Mesenteric fat pad (tissue), 1 donor: Measurements from ENCODE around the gene RSPH6A. TPM values are rescaled to one million over a fixed set of nuclear protein-coding genes. Genes with fewer than 3 reads are reported as not detected.
A peak's percentile ranks its signal among the peaks of the same experiment; 100 is the strongest.

ENCODE experiments used
- DNase-seq: peaks from one replicate; pipeline ENCODE4 v3.0.0-alpha.2; 2020; ENCODE audit warnings: low spot score
- long read RNA-seq: library from polyadenylated mRNA; unstranded; transcript quantifications from one replicate; pipeline ENCODE4 v2.0.0, GENCODE V29; 2020
- total RNA-seq: library from RNA; stranded (reverse); fragmentation: NEBNext Ultra II Directional; extraction: Animal tissue kit (Norgen Biotek cat#: 25700); gene quantifications from one replicate; pipeline ENCODE4 v1.2.1, GENCODE V29; 2021
- donor health status: DM: yes; HTN: yes; CAD: no.

The RSPH6A gene
- not detected for total RNA-seq
- long read RNA-seq, result 0 reads

GRCh38 chr19:45814851-45815480 is at the start of gene RSPH6A:
TSS of gene RSPH6A (minus strand) at chr19:45815308. CDS start at chr19:45815176, 132 bp downstream.
- DNase-seq, result no peak

- no peak for DNase-seq
Measured at GRCh38 chr19:45864629-45865082, 49.5 kb upstream of the RSPH6A start.

- DNase-seq, result no peak
Measured at GRCh38 chr19:45863840-45864628, 48.9 kb upstream of the RSPH6A start, which contains the start of gene FOXA3. TSS of gene FOXA3 (plus strand) at chr19:45864326. CDS start at chr19:45864457, 131 bp downstream.

- no peak for DNase-seq
Measured at GRCh38 chr19:45863335-45863839, 48.3 kb upstream of the RSPH6A start.

- peak; percentile 99 for DNase-seq
Measured at GRCh38 chr19:45862564-45863334, 47.6 kb upstream of the RSPH6A start, which contains the start of gene SYMPK. TSS of gene SYMPK (minus strand) at chr19:45863147. CDS start at chr19:45854495, 8,652 bp downstream.

- DNase-seq, result no peak
Measured at GRCh38 chr19:45862271-45862563, 47.1 kb upstream of the RSPH6A start.

GRCh38 chr19:45860359-45861259 is 45.5 kb upstream of the RSPH6A start:
- DNase-seq, result no peak

GRCh38 chr19:45854167-45854778 is 39.2 kb upstream of the RSPH6A start:
- DNase-seq, result no peak

GRCh38 chr19:45852983-45853382 is 37.9 kb upstream of the RSPH6A start:
- DNase-seq, result no peak

- DNase-seq, result no peak
Measured at GRCh38 chr19:45852145-45852750, 37.1 kb upstream of the RSPH6A start.

- no peak for DNase-seq
Measured at GRCh38 chr19:45848922-45849321, 33.8 kb upstream of the RSPH6A start.

- no peak for DNase-seq
Measured at GRCh38 chr19:45847663-45848062, 32.6 kb upstream of the RSPH6A start.

- no peak for DNase-seq
Measured at GRCh38 chr19:45842198-45842597, 27.1 kb upstream of the RSPH6A start.

- no peak for DNase-seq
Measured at GRCh38 chr19:45834970-45835369, 19.9 kb upstream of the RSPH6A start.

- no peak for DNase-seq
Measured at GRCh38 chr19:45828945-45829344, 13.8 kb upstream of the RSPH6A start.

GRCh38 chr19:45828523-45828922 is 13.4 kb upstream of the RSPH6A start:
- DNase-seq, result no peak

GRCh38 chr19:45827459-45828093 is 12.5 kb upstream of the RSPH6A start:
- no peak for DNase-seq

GRCh38 chr19:45826934-45827333 is 11.8 kb upstream of the RSPH6A start:
- no peak for DNase-seq
